Stimulated activated CD8-positive, alpha-beta memory T cell treated with anti-CD3 and anti-CD28 coated beads, Interleukin-12 subunit alpha, Interleukin-12 subunit beta, amount 100 ng/mL, for 1 hour (primary cell): ENCODE measurements around the gene TRIM8.

Experiments
- DNase-seq: peaks from one replicate; pipeline ENCODE4 v3.0.0-alpha.2; 2020; ENCODE audit warnings: low read depth

The TRIM8 gene

GRCh38 chr10:102616066-102616770 lies 28.1 kb upstream of the TRIM8 start:
- DNase-seq = no peak

- DNase-seq = no peak
Observed at GRCh38 chr10:102617041-102617440, 27.2 kb upstream of the TRIM8 start.

- DNase-seq = no peak
Observed at GRCh38 chr10:102617816-102618215, 26.5 kb upstream of the TRIM8 start.

GRCh38 chr10:102619281-102619981 lies 24.8 kb upstream of the TRIM8 start:
- DNase-seq = no peak

- DNase-seq = no peak
Observed at GRCh38 chr10:102620138-102620590, 24.1 kb upstream of the TRIM8 start.

- DNase-seq = no peak
Observed at GRCh38 chr10:102620591-102621442, 23.5 kb upstream of the TRIM8 start.

- no peak for DNase-seq
Observed at GRCh38 chr10:102621443-102622325, 22.6 kb upstream of the TRIM8 start.

- no peak for DNase-seq
Observed at GRCh38 chr10:102624094-102624493, 20.2 kb upstream of the TRIM8 start.

- no peak for DNase-seq
Observed at GRCh38 chr10:102624751-102625645, 19.3 kb upstream of the TRIM8 start.

- DNase-seq = no peak
Observed at GRCh38 chr10:102626026-102626685, 18.1 kb upstream of the TRIM8 start.

GRCh38 chr10:102627291-102627735 lies 17.0 kb upstream of the TRIM8 start:
- no peak for DNase-seq

GRCh38 chr10:102627736-102628293 lies 16.5 kb upstream of the TRIM8 start:
- no peak for DNase-seq

- no peak for DNase-seq
Observed at GRCh38 chr10:102628451-102628911, 15.8 kb upstream of the TRIM8 start.

GRCh38 chr10:102629661-102630614 lies 14.3 kb upstream of the TRIM8 start:
- no peak for DNase-seq

GRCh38 chr10:102630663-102631062 lies 13.6 kb upstream of the TRIM8 start:
- no peak for DNase-seq

GRCh38 chr10:102631525-102632393 lies 12.5 kb upstream of the TRIM8 start:
- no peak for DNase-seq

GRCh38 chr10:102632394-102633111 lies 11.7 kb upstream of the TRIM8 start:
- DNase-seq = no peak
